GM21723 (cell line): ENCODE results near the gene PRPF31.
A peak's percentile ranks its signal among the peaks of the same experiment; 100 is the strongest.

ENCODE experiments used
- ATAC-seq: cut with Tn5 transposase; IDR thresholded peaks from one replicate; pipeline ENCODE4 v1.9.1; 2021; ENCODE audit warnings: mild to moderate bottlenecking, moderate library complexity; ENCODE audit not compliant: unreplicated experiment

The PRPF31 gene

GRCh38 chr19:54106716-54107115 lies 8.8 kb upstream of the PRPF31 start:
- no peak for ATAC-seq

GRCh38 chr19:54107876-54108490 lies 7.6 kb upstream of the PRPF31 start:
- ATAC-seq: no peak

GRCh38 chr19:54108496-54108895 lies 7.1 kb upstream of the PRPF31 start:
- no peak for ATAC-seq

- ATAC-seq: no peak
These were observed 5.9 kb upstream of the PRPF31 start for GRCh38 chr19:54109651-54110050.

- ATAC-seq: no peak
These were observed 1.0 kb upstream of the PRPF31 start for GRCh38 chr19:54114340-54115108.

GRCh38 chr19:54121259-54121658 lies 5.7 kb downstream of the PRPF31 start:
- no peak for ATAC-seq

GRCh38 chr19:54123682-54124081 lies 8.1 kb downstream of the PRPF31 start:
- ATAC-seq: no peak

GRCh38 chr19:54124393-54124792 lies 8.8 kb downstream of the PRPF31 start:
- ATAC-seq: no peak

GRCh38 chr19:54125713-54126112 lies 10.2 kb downstream of the PRPF31 start:
- ATAC-seq: no peak

- no peak for ATAC-seq
These were observed 12.3 kb downstream of the PRPF31 start for GRCh38 chr19:54127688-54128440.

- no peak for ATAC-seq
These were observed 12.8 kb downstream of the PRPF31 start for GRCh38 chr19:54128441-54128725.

- ATAC-seq: no peak
These were observed 13.5 kb downstream of the PRPF31 start for GRCh38 chr19:54128796-54129616.

- ATAC-seq: no peak
These were observed 14.1 kb downstream of the PRPF31 start for GRCh38 chr19:54129617-54129996.

GRCh38 chr19:54133312-54133956 lies 17.9 kb downstream of the PRPF31 start:
- ATAC-seq: no peak

- ATAC-seq: no peak
These were observed 18.5 kb downstream of the PRPF31 start for GRCh38 chr19:54133957-54134590.

- no peak for ATAC-seq
These were observed 20.7 kb downstream of the PRPF31 start for GRCh38 chr19:54136086-54136863.

- ATAC-seq: peak; percentile 76
These were observed 21.5 kb downstream of the PRPF31 start for GRCh38 chr19:54136864-54137698.

- no peak for ATAC-seq
These were observed 22.3 kb downstream of the PRPF31 start, which contains the start of gene CNOT3 for GRCh38 chr19:54137699-54138488. CNOT3 (plus strand) TSS chr19:54137762; CDS start chr19:54142979, 5,217 bp downstream.
